ENCODE measurements around the gene OAT.
A peak's percentile ranks its signal among the peaks of the same experiment; 100 is the strongest.

Gene OAT

GRCh38 chr10:124394583-124394982, 24.1 kb downstream of the OAT start:
- DNase-seq: no peak

- no peak for DNase-seq
Observed at GRCh38 chr10:124392626-124393342, 25.9 kb downstream of the OAT start.

GRCh38 chr10:124390471-124391187, 28.1 kb downstream of the OAT start:
- no peak for DNase-seq

GRCh38 chr10:124389613-124390361, 28.9 kb downstream of the OAT start:
- no peak for DNase-seq

- DNase-seq: peak; percentile 91
Observed at GRCh38 chr10:124388823-124389612, 29.7 kb downstream of the OAT start.

- no peak for DNase-seq
Observed at GRCh38 chr10:124388476-124388822, 30.3 kb downstream of the OAT start.

GRCh38 chr10:124387078-124387874, 31.4 kb downstream of the OAT start:
- DNase-seq: no peak

- DNase-seq: no peak
Observed at GRCh38 chr10:124386186-124387077, 32.3 kb downstream of the OAT start.

- DNase-seq: no peak
Observed at GRCh38 chr10:124385627-124386185, 33.0 kb downstream of the OAT start.

GRCh38 chr10:124384591-124385190, 34.0 kb downstream of the OAT start:
- DNase-seq: no peak

GRCh38 chr10:124384172-124384571, 34.6 kb downstream of the OAT start:
- DNase-seq: no peak

- DNase-seq: no peak
Observed at GRCh38 chr10:124383496-124383895, 35.2 kb downstream of the OAT start.

- DNase-seq: no peak
Observed at GRCh38 chr10:124381011-124381611, 37.6 kb downstream of the OAT start.

- no peak for DNase-seq
Observed at GRCh38 chr10:124380256-124380995, 38.3 kb downstream of the OAT start.

GRCh38 chr10:124379609-124380193, 39.0 kb downstream of the OAT start:
- DNase-seq: no peak

GRCh38 chr10:124378881-124379471, 39.7 kb downstream of the OAT start:
- no peak for DNase-seq

GRCh38 chr10:124378271-124378670, 40.5 kb downstream of the OAT start:
- no peak for DNase-seq

GRCh38 chr10:124377101-124377500, 41.6 kb downstream of the OAT start:
- DNase-seq: no peak

All from stimulated activated CD4-positive, alpha-beta T cell treated with anti-CD3 and anti-CD28 coated beads, Interleukin-4, amount 100 ng/mL, for 24 hours (primary cell).